GM03348 (cell line): Measurements from ENCODE around the gene TENM4.

Experiments used
- DNase-seq: peaks from one replicate; pipeline ENCODE4 v3.0.0; 2012; ENCODE audit warnings: low spot score

The TENM4 gene

DNA sequence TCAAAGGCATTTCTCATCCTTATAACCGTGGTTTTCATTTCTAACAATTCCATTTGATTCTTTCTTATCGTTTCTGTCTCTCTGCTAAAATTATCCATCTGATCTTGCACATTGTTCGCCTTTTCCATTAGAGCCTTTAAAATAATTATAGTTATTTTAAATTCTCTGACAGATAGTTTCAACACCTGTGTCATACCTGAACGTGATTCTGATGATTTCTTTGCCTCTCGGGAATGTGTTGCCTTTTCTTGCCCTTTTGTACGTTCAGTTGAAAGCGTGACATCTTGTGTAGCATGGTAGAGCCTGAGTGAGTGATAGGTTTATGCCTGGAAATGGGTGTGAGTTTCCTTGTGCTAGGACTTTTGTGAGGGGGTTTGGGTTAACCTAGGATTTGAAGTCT, 744.7 kb downstream of the TENM4 start:
- no peak for DNase-seq

- no peak for DNase-seq
These were observed 746.7 kb downstream of the TENM4 start for GRCh38 chr11:78694152-78694551.

DNA sequence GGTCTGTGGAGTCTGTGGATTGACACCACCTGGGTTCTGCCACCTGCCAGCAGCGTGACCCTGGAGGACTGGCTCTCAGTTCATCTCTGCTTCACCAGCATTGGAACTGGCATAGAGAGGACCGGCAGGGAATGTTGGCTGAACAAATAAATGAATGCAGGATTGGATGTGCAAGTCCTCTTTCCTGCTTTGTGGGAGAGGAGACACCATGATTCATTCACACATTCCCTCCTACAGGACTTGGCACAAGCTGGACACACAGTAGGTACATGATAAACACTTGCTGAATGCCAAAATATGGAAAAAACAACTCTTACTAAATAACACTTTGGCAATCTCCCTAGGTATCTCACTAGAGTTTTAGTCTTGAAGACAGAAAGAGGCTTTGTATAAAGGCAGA, 749.6 kb downstream of the TENM4 start:
- DNase-seq = no peak

- DNase-seq = no peak
These were observed 750.4 kb downstream of the TENM4 start for GRCh38 chr11:78690352-78690987.

DNA sequence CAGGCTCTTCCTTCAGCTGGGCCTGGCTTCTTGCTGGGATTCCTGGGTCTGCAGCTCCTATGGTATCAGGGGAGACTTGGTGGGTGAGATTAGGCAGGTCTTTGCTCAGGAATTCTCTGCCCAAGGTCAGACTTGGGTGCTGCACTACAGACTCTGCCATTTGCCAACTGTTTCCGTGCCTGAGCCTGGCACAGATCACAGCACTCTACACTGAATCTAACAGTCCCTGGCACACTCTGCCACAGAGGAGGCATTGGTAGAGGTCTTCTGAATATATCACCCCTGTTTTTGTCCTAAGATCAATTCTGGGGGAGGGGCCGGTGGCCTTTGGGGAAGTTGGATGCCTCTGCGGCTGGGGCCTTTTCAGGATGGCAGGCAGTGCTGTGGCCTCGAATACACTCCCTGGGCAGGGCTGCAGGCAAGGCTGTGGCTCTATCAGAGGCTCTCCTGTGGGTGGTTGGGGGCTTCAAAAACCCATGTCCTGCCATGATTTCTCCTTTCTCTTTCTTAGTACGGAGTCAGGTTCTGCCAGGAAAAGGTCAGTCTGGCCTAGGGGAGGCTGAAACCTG, 751.2 kb downstream of the TENM4 start:
- DNase-seq = no peak

DNA sequence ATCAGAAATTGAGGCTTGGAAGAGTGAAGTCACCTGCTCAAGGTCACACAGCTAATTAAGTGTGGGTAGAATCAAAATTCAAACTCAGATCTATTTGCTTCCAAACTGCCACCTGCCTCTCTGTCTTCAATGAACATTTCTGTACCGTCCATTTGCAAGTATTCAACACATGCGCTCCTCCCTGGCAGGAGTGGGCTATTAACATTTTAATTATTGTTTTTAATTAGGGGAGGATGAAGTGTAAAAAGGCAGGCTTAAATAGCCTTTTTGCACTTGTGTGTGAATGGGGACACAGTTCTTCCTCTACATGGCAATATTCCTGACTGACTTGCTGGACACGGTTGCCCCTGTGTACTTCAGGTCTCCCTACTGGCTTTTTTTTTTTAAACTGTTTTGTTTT, 751.7 kb downstream of the TENM4 start:
- no peak for DNase-seq

GRCh38 chr11:78688460-78688859, 752.4 kb downstream of the TENM4 start:
- no peak for DNase-seq

- no peak for DNase-seq
These were observed 755.7 kb downstream of the TENM4 start for GRCh38 chr11:78685156-78685555.

- no peak for DNase-seq
These were observed 756.5 kb downstream of the TENM4 start for GRCh38 chr11:78684377-78684776.

DNA sequence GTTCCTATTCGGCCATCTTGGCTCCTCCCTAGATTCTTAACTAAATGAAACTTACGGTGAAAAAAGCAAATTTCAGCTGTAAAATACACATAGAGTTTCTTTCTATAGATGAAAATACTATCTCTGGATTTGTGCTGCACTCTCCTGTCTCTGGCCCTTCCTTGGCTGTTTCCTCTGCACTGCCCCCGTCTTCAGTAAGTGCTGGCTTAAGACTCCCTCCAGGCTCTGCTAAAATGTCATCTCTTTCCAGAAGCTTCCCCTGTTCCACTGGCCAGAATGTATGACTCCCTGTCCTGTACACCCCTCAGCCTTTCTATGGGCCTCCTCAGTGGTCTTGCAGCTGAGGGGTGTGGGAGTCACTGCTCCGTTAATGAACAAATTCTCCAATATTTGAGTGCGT, 757.1 kb downstream of the TENM4 start:
- DNase-seq = no peak

GRCh38 chr11:78676026-78676557, 764.7 kb downstream of the TENM4 start:
- DNase-seq = no peak

DNA sequence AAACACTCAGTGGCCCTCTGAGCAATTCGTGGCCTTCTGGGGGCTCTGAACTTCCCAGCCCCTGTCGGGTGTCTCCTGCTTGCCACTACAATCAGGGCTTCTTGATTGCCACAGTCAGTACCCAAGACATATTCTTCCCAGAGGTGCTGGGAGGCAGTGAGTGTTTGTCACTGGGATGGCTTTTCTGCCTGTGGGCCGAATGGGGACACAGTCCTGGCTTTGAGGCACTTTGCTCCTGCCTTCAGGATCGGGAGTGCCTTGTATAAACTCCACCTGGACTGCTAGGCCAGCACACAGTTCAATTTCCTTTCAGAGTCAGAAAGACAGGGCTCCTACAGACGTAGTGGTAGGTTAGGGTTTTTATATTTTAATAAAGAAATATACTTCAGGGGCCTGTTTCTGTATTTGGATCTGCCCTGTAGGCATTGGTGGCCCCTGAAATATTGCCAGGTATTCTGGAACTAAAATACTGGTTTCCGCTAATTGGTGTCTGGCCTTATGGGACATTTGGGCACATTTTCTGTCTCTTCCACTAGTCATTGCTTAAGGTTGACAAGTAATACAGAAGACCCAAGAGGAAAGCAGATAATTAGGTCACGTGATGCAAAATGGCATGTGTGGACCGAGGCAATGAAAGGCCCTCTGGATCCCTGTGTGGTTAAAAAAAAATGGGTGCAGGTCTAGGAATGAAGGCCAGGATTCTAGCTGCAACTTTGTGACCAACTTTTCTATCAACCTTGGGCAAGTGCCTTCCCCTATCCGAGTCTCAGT, 767.8 kb downstream of the TENM4 start:
- DNase-seq = no peak

- no peak for DNase-seq
These were observed 771.6 kb downstream of the TENM4 start for GRCh38 chr11:78669249-78669648.

DNA sequence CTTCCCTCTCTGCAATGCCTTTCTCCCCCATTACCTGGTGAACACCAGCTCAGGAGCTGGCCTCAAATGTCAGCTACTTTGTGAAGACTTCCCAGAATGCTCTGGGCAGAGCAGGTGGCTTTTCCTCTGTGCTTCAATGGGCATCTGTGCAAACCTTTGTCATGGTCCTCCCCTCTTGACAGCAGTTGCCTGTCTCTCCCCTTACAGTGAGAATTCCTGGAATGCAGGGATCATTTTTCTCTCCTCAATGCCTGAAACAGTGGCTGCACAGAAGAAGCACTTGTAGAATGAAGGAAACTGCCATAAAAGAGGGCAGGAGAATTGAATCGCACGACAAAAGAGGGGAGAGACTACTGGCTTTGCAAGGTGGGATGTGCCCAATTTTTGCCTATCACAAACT, 773.4 kb downstream of the TENM4 start:
- DNase-seq = no peak

DNA sequence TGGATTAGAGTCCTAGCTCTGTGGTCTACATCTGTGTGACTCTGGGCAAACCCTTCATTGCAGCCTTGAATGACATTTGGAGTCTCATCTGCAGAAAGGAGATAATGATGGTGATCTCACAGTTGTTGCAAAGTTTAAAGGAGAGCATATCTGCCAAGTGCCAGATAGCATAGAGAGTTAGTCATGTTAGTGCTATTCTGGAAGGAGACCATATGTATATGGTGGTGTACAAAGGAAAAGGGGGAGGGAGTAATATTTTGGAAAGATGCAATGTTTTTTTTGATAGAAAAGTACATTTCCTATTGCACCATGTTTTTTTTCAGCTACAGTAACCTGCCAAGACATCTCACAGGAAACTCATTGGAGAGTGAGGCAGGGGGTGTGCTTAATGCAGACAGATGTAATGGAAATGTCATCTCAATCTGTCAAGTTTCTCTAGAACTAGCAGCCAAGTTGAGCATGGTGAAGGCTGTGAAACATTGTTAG, 774.1 kb downstream of the TENM4 start:
- DNase-seq = peak; percentile 65

- DNase-seq = no peak
These were observed 776.2 kb downstream of the TENM4 start for GRCh38 chr11:78664636-78665035.

DNA sequence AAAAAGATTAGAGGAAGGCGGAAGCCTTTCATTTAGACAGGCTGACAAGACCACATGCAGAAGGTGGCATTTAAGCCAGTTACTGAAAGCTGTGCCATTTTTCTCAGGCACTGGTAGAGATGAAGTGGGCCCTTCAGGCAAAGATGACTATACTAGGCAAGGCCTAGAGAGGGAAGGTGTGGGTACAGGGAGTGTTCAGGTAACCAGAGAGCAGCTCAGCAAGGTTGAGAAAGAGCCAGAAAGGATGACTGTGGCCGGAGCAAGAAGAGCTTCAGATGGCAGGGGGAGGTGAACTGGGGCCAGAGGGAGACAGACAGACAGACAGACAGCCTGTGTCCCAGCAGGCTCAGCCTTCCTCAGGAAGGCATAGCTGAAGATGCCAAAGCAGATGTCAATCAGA, 778.0 kb downstream of the TENM4 start:
- DNase-seq = no peak

- no peak for DNase-seq
These were observed 780.4 kb downstream of the TENM4 start for GRCh38 chr11:78660471-78660870.

- no peak for DNase-seq
These were observed 781.2 kb downstream of the TENM4 start for GRCh38 chr11:78659326-78660270.

- DNase-seq = no peak
These were observed 782.6 kb downstream of the TENM4 start for GRCh38 chr11:78657968-78658839.

- no peak for DNase-seq
These were observed 783.4 kb downstream of the TENM4 start for GRCh38 chr11:78657441-78657840.
